ENCODE data around the gene SIK3.
"Not testable (repeated sequence)": the region's sequence is repeated elsewhere in the genome, so short reads cannot be mapped to it uniquely, and the experiment has no call there.

SIK3 gene

DNA sequence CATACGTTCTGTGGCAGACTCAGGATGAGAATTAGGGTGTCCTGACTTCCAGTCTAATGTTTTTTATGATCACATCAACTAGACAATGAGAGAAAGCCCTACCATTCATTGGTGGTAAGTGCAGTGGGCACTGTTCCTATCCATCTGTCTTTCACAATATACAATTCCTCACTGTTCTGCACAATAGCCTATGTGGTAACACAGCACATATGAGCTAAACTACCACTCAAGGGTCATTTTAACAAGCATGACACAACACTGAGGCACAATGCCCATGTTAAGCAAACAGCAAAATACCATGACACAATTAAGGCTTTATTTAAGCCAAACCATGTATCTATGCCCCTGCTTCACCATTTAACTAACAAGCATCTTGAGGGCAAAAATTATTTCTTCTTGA lies 52.3 kb downstream of the SIK3 start:
- DNase-seq (ENCODE audit: low read depth, low spot score): no peak

DNA sequence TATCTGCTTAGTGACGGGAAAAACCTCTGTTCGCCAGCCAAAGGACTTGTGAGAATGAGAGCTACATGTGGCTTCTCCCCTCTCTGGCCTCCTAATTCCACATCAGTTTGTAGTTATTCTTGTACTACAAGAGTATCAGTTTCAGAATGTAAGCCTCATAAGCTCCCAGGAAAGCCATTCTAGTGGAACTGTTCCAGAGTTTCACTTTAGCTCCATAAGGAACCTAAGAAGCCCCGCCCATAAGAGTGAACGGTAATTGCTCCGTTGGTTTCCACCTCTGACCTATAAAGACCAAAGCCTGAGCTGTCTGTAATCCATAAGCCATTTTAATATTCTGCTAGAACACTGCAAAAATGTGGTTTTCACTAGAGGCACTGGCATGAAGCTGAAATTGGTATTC lies 53.0 kb downstream of the SIK3 start:
- DNase-seq (ENCODE audit: low read depth, low spot score): no peak

DNA sequence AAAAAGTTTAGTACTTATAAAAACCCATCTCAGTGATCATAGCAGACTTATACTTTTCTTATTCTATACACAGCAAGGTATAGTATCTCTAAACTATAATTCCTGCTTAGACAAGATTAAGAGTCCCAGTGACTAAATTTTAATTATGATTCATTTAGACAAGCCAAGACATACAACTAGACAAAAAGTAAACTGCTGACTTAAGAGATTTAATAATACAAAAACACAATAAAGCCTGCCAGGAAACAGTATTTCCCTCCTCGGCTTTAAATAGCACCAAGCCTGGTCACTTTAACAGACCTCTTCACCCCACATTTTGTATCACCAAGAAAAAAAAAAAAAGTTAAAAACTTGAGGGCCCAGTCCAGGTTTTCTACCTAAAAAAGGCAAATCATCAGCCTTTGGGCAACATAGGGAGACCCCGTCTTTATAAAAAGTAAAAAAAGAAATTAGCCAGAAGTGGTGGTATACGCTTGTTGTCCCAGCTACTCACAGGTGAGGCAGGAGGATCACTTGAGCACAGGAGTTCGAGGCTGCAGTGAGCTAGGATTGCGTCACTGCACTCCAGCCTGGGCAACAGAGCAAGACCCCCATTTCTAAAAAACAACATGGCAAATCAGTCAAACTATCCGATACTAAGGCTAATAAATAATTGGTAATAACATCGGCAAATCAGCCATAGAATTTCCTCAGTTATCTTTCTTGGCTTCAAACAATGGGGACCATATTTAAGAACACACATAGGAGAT lies 53.8 kb downstream of the SIK3 start:
- DNase-seq (ENCODE audit: low read depth, low spot score): no peak

DNA sequence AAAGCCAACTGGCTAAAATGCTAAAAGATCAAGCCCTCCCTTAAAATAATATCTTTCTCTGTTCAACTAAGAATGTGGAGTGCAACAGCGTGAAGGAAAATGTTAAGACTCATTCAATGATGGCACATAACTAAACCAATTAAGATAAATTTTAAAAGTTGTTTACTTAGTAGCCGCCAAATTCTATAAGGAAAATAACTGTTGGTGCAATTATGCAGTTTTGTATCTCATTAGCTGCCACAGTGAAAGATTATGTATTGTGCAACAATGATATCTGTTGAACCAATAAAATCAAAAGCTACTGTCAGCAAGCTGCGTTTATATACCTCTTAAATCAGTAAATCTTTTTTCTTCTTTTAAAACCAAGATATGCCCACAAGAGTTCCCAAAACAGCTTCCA lies 55.5 kb downstream of the SIK3 start:
- DNase-seq (ENCODE audit: low read depth, low spot score): no peak

DNA sequence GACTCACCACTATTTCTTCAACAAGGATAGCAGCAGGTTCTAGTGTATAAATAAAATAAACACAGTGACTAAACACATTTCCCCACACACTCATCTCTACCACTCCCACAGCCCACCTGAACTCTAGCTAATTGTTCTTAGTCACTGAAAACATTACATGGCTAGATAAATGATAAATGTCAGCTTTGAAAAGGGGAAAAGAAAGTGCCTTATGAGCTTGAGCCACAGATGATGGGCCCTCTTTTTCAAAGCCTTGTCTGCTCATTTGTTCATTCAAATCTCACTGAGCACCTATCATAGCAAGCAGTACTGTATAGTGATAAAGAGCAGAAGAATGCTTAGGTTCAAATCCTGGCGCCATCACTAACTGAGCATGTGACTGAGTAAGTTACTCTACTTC lies 58.3 kb downstream of the SIK3 start:
- no peak for DNase-seq (ENCODE audit: low read depth, low spot score)

DNA sequence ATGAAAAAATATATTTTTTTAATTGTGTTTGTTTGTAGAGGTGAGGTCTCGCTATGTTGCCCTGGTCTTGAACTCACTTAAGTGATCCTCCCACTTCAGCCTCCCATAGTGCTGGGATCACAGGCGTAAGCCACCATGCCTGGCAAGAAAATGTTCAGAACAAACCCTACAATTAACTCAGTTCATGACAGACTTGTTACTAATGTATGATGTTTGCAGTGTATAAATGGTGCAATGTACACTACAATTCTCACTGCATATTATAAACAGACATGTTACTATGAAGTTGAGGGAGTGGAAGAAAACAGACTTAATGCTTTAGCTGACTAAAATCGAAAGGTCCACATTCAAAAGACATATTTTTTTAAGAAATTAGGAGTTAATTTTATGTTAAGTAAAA lies 59.0 kb downstream of the SIK3 start:
- DNase-seq (ENCODE audit: low read depth, low spot score): no peak

DNA sequence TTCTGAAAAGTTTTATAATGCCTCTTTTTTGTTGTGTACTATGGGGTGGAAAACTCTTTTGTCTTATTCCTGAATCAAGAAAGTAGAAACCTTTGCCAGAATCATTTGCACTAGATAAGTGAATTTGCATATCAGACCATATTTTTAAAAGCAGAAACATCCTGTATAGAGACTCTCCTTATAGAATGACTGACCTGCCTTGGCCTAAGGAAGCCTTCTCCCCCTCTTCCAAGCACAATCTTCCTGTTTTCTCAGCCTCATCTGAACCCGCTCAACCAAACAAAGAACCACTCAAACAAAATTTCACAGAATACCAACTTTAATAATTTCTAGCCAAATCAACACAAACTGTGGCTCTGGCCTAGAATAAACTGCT lies 60.3 kb downstream of the SIK3 start:
- no peak for DNase-seq (ENCODE audit: low read depth, low spot score)

DNA sequence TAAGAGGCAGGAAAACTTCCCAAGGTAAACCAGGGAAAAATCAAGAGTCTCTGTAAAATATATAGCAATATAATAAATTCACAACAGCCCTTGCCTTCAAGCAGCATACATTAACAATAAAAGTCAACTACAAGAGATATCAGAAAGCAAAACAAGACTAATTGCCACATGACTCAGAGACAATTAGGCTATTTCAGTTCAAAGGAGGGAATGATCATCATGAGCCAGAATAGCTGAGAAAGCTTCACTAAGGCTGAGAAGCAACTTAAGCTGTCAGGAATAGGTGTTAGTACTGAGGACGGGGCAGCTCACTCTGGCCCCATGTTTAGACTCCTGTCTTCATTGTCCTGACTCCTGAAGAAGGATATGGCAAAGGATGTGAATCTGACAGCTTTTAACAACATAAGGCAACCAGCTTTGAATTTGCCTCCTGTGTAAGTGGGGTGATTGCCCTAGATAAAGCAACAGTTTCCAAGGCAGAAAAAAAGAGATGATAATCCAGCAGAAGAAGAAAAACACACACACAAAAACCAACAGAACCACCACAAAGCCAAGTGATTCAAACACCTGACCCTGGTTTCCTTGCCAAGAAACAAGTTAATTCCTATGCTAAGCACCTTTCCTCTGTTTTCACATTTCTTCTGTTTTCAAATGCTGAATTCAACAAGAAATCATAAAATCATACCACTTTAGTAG lies 60.8 kb downstream of the SIK3 start:
- DNase-seq (ENCODE audit: low read depth, low spot score): no peak

DNA sequence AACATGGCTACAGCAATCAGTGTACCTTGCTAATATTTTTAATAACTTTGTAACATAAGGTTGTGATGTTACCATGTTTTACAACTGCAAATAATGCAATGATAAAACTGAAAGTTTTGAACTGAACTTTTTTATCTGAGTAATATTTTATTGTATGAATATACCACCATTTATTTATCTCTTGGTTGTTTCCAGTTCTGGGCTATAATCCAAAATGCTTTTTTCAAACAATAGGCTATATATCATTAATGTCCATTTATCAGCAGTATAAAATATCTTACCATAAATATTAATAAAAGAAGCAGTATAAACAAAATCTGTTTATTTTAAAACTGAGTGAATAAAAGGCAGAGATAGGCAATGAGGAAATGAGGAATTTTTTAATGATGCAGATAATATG lies 63.3 kb downstream of the SIK3 start:
- DNase-seq (ENCODE audit: low read depth, low spot score): no peak

DNA sequence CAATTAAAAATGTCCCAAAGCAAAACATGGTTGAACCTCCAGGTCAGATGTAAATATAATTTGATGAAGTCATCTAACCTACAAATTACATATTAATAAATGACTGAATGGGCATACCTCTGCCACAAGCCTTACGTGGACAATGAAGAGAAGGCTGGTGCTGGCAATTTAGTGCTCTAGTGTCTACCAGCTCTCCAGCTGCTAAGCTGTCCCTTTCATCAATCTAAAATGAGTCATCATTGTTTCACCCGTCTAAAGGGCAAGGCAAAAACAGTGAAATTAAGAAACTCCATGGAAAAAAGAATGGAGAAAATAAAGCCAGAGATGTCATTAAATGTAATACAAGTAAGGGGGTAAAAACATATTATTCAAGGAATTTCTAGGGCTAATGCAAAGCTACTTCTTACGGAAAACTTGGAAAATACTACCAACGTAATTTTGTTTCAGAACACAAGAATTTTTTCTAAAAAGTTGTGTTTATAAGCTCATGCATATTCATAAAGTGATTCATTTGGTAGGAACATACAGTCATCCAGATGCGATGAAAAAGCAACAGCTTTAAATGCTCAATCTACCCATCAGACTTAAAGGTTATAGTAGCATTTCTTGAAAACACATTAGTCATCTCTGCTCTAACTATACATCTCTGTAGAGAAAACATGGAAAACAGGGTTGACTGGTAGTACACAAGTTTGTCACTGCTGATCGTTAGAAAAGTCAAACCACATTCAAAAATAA lies 71.5 kb downstream of the SIK3 start:
- no peak for DNase-seq (ENCODE audit: low read depth, low spot score)

DNA sequence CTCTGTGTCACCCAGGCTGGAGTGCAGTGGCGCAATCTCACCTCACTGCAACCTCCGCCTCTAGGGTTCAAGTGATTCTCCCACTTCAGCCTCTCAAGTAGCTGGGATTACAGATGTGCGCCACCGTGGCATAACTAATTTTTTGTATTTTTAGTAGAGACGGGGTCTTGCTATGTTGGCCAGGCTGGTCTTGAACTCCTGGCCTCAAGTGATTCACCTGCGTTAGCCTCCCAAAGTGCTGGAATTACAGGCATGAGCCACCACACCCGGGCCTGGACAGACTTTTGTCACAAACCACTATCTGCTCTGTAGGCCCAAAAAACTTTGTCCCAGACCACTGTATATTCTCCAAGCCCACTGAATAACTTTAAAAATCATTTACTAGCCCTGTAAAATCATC lies 74.5 kb downstream of the SIK3 start:
- not testable (repeated sequence) for DNase-seq (ENCODE audit: low read depth, low spot score)

DNA sequence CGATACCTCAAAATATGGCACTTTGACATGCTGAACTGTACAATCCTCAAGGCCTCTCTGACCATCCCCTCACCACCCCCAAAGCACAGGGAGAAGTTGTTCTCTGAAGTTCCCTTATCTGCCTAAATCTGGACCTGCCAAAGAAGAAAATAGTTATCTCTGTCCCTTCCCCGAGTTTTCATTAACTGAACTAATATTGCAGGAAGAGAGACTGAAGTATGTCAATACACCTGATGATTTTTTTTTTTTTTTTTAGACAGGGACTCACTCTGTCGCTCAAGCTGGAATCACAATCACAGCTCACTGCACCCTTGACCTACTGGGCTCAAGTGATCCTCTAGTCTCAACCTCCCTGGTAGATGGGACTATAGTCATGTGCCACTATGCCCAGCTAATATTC lies 75.0 kb downstream of the SIK3 start:
- DNase-seq (ENCODE audit: low read depth, low spot score): no peak

DNA sequence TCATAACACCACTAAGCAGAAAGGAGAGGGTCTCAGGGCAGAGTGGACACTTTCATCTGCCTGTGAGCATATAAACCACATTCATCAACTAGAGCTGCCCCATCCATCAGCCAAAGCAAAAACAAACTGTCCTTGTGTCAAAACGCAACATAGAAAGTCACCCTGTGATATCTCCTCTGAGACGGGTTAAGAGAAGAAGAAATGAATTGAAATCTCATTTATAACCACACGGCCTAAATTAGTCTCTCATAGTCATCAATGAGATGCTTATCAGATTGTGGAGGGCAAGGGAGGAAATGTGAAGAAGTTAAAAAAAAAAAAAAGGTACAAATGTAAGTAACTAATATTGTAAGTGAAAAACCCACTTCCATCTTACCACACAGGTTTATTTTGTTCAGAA lies 75.7 kb downstream of the SIK3 start:
- DNase-seq (ENCODE audit: low read depth, low spot score): no peak

DNA sequence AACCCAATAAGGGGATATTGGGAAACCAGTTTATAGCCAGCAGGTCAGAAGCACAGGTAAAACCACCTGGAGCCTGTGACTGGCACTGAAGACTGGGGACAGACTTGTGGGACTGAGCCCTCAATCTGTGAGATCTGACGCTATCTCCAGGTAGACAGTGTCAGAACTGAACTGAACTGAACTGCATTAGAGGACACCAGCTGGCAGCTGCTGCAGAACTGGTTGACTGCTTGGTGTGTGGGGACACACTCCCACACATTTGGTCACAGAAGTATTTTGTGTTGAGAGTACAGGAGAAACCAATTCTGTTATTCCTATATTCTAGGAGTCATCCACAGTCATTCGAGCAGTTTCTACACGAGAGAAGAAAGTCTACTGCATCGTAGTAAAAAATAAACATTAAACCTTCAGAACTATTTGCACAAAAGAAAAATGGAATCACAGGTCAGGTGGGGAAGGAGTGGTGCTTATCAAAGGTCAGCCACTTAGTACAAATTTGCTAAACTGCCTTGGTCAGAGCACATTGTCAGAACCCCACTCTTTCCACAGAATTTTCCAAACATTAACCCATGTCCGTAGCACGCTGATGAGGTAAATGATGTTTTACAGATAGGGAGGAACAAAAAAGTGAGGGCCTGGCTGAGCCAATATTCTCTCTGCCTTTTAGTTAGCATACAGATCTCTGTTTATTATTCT lies 77.2 kb downstream of the SIK3 start:
- no peak for DNase-seq (ENCODE audit: low read depth, low spot score)

DNA sequence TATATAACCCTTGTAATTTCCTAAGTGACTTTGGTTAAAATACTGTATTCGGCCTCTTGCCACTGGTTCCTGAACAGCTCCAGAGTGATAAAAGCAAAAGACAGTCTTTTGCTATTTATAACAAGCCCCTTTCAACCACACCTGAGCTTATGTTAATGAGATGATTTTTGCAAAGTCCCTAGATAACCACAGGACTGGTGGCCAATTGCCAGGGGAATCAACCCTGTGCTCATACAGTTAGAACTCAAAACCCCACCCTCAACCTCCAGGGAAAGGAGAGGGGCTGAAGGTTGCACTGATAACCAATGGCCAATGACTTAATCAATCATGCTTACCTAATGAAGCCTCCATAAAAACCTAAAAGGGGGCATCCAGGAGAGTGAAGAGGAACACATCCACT lies 77.9 kb downstream of the SIK3 start:
- DNase-seq (ENCODE audit: low read depth, low spot score): no peak

DNA sequence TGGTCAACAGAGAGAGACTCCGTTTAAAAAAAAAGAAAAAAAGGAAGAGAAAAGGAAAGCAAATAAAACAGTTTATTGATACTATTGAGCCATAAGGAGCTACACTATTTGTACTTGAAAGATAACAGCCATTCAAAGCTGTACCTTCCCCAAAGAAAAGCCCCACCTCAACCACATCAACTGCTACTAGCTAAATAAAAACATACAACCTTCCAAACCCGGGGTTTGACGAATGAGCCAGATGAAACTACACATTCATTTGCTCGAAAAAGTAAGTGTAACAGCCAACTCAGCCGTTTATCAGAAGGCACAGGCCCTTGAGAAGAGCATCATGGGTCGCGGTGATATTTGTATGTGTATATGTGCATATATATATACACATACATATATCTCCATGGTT lies 78.4 kb downstream of the SIK3 start:
- DNase-seq (ENCODE audit: low read depth, low spot score): no peak

DNA sequence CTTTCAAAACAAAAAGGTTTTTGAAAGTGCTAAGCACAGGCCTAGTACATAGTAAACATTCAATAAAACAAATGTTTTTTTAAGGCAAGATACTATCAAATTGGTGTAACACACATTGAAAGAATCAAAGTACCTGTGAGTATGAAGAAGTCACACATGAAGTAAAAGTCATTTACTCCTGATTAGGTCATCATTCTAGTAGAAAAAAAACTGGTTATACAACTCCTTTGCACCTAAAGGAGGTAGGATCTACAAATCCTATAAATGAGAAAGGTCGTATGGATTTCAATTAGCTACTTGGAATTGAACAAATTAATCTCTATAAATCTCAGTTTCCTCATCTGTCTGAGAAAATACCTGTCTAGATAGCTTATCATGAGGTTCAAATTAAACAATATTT lies 80.8 kb downstream of the SIK3 start:
- DNase-seq (ENCODE audit: low read depth, low spot score): no peak

DNA sequence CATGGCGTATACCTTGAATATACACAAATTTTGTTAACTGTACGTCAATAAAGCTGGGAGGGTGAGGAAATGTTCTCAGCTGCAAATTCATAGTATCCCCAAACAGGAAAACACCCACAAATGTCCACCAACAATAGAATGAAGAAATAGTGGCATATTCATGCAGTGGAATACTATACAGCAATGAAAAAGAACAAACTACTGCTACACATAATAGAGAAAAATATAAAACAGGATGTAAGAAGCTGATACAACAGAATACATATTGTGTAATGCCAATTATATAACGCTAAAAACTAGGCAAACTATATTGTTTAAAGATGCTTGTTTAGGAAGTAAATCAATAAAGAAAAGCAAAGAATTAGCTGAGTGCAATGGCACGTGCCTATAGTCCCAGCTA lies 81.5 kb downstream of the SIK3 start:
- no peak for DNase-seq (ENCODE audit: low read depth, low spot score)

DNA sequence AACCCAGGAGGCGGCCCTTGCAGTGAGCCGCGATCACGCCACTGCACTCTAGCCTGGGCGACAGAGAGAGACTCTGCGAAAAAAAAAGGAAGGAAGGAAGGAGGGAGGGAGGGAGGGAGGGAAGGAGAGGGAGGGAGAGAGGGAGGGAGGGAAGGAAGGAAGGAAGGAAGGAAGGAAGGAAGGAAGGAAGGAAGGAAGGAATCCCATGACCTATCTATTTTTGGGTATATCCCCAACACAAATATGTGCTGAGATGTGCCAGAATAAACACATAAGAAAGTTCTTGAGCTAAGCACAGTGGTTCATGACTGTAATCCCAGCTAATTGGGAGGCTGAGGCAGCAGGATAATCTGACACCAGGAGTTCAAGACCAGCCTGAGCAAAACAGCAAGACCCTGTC lies 82.0 kb downstream of the SIK3 start:
- no peak for DNase-seq (ENCODE audit: low read depth, low spot score)

DNA sequence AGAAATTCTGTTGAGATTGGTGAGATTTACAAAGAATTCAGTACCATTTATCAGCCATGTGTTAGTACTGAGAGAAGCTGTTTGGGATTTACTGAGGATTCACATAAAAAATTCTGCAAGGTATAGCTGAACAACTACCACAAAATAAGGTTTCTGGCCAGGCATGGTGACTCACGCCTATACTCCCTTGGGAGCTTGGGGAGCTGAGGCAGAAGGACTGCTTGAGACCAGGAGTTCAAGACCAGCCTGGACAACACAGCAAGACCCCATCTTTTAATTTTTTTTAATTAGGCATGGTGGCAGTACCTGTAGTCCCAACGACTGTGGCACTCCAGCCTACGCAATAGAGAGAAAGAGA lies 86.7 kb downstream of the SIK3 start:
- DNase-seq (ENCODE audit: low read depth, low spot score): no peak

DNA sequence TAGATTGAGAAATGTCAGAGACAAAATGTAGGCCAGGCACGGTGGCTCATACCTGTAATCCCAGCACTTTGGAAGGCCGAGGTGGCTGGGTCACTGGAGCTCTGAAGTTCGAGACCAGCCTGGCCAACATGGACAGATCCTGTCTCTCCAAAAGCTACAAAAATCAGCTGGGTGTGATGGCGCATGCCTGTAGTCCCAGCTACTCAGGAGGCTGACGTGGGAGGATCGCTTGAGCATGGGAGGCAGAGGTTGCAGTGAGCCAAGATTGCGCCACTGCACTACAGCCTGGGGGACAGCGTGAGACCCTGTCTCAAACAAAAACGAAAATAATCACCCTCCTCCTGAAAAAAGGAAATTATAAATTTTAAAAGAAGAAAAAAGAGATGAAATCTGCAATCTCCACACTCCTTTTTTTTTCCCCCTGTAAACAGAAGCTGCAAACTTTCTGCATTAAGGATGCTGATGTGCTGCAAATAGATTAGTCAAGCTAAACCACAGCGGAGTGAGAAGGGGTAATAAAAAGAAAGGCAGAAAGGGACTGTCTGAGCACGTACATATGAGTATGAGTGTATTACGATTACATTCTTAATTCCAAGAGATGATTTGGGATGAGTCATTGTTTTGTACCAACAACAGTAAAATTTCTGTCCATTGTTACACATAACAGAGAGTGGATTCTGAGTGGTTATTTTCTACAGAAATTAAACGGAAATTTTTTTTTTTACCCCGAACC lies 87.3 kb downstream of the SIK3 start:
- no peak for DNase-seq (ENCODE audit: low read depth, low spot score)
